Measurements from ENCODE around the gene RASA4B.
"Not testable (repeated sequence)": the region's sequence is repeated elsewhere in the genome, so short reads cannot be mapped to it uniquely, and the experiment has no call there.

The RASA4B gene

GRCh38 chr7:102517550-102518147 is at the start of gene RASA4B:
RASA4B (minus strand) TSS chr7:102517777; CDS start chr7:102517710, 67 bp downstream.
- DNase-seq, result not testable (repeated sequence)

- not testable (repeated sequence) for DNase-seq
Measured at GRCh38 chr7:102550808-102551422, 33.3 kb upstream of the RASA4B start, which contains the start of gene SPDYE2. SPDYE2 (plus strand) TSS chr7:102551226; CDS start chr7:102553256, 2,030 bp downstream.

GRCh38 chr7:102546353-102546752 is 28.8 kb upstream of the RASA4B start:
- not testable (repeated sequence) for DNase-seq

GRCh38 chr7:102545288-102545687 is 27.7 kb upstream of the RASA4B start:
- not testable (repeated sequence) for DNase-seq

GRCh38 chr7:102544372-102544771 is 26.8 kb upstream of the RASA4B start:
- DNase-seq, result not testable (repeated sequence)

GRCh38 chr7:102543596-102543995 is 26.0 kb upstream of the RASA4B start, which contains the start of gene UPK3BL2:
UPK3BL2 (minus strand) TSS chr7:102543696; CDS start chr7:102543636, 60 bp downstream.
- not testable (repeated sequence) for DNase-seq

- DNase-seq, result not testable (repeated sequence)
Measured at GRCh38 chr7:102542771-102543170, 25.2 kb upstream of the RASA4B start.

GRCh38 chr7:102542083-102542482 is 24.5 kb upstream of the RASA4B start:
- DNase-seq, result not testable (repeated sequence)

- not testable (repeated sequence) for DNase-seq
Measured at GRCh38 chr7:102540604-102541003, 23.0 kb upstream of the RASA4B start.

GRCh38 chr7:102535062-102535615 is 17.6 kb upstream of the RASA4B start:
- not testable (repeated sequence) for DNase-seq

GRCh38 chr7:102532127-102532526 is 14.6 kb upstream of the RASA4B start:
- not testable (repeated sequence) for DNase-seq

GRCh38 chr7:102531583-102531982 is 14.0 kb upstream of the RASA4B start:
- not testable (repeated sequence) for DNase-seq

GRCh38 chr7:102527822-102528793 is 10.5 kb upstream of the RASA4B start:
- DNase-seq, result not testable (repeated sequence)

- not testable (repeated sequence) for DNase-seq
Measured at GRCh38 chr7:102527182-102527581, 9.6 kb upstream of the RASA4B start.

GRCh38 chr7:102524803-102525202 is 7.2 kb upstream of the RASA4B start:
- not testable (repeated sequence) for DNase-seq

- DNase-seq, result not testable (repeated sequence)
Measured at GRCh38 chr7:102520797-102521196, 3.2 kb upstream of the RASA4B start.

- not testable (repeated sequence) for DNase-seq
Measured at GRCh38 chr7:102516951-102517350, 626 bp downstream of the RASA4B start.

GRCh38 chr7:102515889-102516288 is 1.7 kb downstream of the RASA4B start:
- DNase-seq, result not testable (repeated sequence)

- not testable (repeated sequence) for DNase-seq
Measured at GRCh38 chr7:102514881-102515721, 2.5 kb downstream of the RASA4B start.

GRCh38 chr7:102512642-102513221 is 4.8 kb downstream of the RASA4B start:
- not testable (repeated sequence) for DNase-seq

GRCh38 chr7:102511860-102512522 is 5.6 kb downstream of the RASA4B start:
- not testable (repeated sequence) for DNase-seq

All from NCI-H510A (cell line).